ENCODE results near the gene GBA2.

DNA sequence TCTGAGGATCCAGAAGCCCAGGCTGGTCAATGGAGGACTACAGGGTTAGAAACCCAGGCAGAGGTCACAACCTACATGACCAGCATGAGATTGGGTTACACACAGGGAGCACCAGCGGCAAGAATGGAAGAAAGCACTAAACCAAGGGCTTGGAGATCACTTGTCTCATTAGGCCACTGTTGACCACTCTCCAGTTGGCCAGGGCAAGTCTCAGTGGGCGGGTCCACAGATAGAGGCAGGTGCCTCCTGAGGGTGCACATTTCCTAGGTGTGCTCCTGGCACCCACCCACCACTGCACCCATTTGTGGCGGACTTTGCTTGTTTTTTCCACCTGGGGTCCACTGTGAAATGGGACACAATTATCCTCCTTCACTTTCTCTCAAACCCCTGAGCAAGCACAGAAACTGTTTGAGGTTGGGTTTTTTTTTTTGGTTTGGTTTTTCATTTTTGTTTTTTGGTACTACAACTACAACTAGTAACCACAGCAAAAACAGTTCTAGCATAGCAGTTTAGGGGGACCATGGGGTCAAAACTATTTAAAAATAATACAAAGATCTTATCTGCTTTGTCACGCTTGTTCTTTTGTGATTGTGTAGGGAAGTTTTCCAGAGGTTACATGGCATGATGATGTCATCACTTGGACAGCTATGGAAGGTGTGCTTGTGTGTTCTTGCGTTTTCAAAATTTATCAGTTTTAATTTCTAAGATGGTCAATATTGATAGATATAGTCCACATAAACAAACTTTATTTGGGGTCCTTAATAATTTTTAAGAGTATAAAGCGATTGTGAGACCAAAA lies 48.5 kb upstream of the GBA2 start:
- TF ChIP-seq EZH2phosphoT487 (IDR thresholded peaks at IDR 0.05; ENCODE audit: insufficient read depth, low read depth): no peak
- no peak for TF ChIP-seq EZH2 (IDR thresholded peaks at IDR 0.05; ENCODE audit: insufficient read depth, poor library complexity, severe bottlenecking)

All from GM23248 (cell line).